Measurements from ENCODE around the gene ZNF438.
A peak's percentile ranks its signal among the peaks of the same experiment; 100 is the strongest.

The ZNF438 gene

GRCh38 chr10:30883116-30883515 lies 148.5 kb downstream of the ZNF438 start:
- no peak for DNase-seq (ENCODE audit: low spot score)

GRCh38 chr10:30882281-30882680 lies 149.4 kb downstream of the ZNF438 start:
- no peak for DNase-seq (ENCODE audit: low spot score)

GRCh38 chr10:30878920-30879319 lies 152.7 kb downstream of the ZNF438 start:
- DNase-seq (ENCODE audit: low spot score): no peak

DNA sequence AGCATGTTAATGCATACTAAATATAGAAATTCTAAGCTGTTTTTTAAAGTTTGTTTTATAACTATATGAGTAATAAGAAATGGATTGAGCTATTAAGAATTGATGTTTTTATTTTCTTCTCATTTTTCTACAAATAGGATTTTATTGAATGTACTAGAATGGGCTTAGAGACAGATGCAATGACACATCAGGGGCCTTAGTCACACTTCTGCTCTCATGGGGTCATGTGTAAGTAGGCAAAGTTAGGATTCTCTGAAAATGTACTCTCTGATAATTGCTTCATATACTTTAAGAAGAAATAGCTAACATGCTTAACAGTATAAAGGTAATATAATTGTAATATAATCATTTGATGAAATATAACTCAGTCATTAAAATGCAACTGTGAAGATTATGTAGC lies 154.6 kb downstream of the ZNF438 start:
- no peak for DNase-seq (ENCODE audit: low spot score)

DNA sequence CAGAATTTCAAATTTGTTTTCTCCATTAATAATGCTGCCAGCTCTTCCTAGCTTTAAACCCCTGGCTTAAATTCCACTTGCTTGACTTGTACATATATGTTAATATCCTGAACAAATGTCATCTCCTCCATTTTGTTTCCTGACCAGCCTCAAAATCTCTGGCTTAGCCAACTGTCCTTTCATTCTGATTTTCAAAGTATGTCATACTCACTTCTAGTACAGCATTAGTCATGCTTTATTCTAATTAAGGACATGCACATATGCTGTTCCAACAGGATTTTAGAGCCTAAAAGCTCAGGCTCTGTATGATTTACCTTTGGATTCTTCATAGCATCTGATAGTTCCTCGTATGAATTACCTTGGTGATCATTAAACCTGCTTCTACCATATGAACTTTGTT lies 158.3 kb downstream of the ZNF438 start:
- DNase-seq (ENCODE audit: low spot score): no peak

- DNase-seq (ENCODE audit: low spot score): no peak
Observed at GRCh38 chr10:30870896-30871295, 160.8 kb downstream of the ZNF438 start.

- no peak for DNase-seq (ENCODE audit: low spot score)
Observed at GRCh38 chr10:30869566-30869965, 162.1 kb downstream of the ZNF438 start.

DNA sequence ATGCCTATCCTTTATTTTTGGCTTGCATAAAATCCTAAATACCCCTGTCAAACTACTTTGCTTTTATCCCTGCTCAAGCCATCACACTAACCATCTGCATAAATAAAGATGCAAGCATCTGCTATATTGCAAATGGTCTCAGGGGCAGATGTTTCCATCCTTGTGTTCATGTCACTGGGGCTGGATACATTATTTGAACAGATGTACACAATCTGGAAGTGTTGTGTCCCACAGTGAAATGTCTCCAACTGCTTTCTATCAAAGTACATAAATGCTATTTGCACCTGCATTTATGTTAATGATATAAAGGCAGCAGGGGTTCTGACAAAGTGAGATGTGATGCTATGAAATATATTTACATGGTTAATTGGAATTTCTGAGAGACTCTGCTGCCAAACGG lies 163.1 kb downstream of the ZNF438 start:
- DNase-seq (ENCODE audit: low spot score): no peak

GRCh38 chr10:30866896-30867295 lies 164.8 kb downstream of the ZNF438 start:
- DNase-seq (ENCODE audit: low spot score): no peak

GRCh38 chr10:30865141-30865926 lies 166.3 kb downstream of the ZNF438 start:
- no peak for DNase-seq (ENCODE audit: low spot score)

GRCh38 chr10:30863516-30864210 lies 168.0 kb downstream of the ZNF438 start:
- no peak for DNase-seq (ENCODE audit: low spot score)

GRCh38 chr10:30862486-30862885 lies 169.2 kb downstream of the ZNF438 start:
- no peak for DNase-seq (ENCODE audit: low spot score)

DNA sequence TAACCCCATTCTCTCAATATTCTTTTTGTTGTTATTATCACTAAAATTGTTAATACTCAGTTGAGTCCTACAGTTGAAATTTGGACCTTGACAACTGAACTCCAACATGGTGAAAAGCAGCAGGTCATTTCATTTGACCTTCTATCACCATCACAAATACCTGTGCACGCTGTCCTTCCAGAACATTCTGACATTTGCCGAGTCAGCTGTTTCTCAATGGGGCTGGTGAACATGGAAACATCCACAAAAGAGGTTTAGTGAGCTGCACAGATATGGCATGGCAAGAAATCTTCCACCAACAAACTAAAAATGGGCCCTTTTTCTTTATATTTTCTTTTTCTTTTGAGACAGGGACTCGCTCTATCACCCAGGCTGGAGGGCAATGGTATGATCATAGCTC lies 169.7 kb downstream of the ZNF438 start:
- no peak for DNase-seq (ENCODE audit: low spot score)

DNA sequence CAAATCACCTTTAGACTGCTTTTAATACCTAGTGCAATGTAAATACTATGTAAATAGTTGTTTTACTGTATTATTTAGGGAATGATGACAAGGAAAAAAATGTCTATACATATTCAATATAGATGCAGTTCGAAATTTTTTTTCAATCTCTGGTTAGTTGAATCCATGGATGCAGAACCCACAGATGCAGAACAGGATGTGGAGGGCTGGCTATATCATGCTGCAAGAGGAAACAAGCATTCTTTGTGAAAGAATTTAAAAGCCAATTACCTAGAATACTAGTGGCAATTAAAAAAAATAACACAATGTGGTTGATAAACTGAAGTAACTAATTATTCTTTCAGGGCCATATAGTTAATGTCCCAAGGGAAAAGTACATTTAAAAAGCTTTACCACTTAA lies 170.4 kb downstream of the ZNF438 start:
- DNase-seq (ENCODE audit: low spot score): no peak

GRCh38 chr10:30858499-30858898 lies 173.2 kb downstream of the ZNF438 start:
- DNase-seq (ENCODE audit: low spot score): no peak

- peak; percentile 24 for DNase-seq (ENCODE audit: low spot score)
Observed at GRCh38 chr10:30857803-30858202, 173.9 kb downstream of the ZNF438 start.

DNA sequence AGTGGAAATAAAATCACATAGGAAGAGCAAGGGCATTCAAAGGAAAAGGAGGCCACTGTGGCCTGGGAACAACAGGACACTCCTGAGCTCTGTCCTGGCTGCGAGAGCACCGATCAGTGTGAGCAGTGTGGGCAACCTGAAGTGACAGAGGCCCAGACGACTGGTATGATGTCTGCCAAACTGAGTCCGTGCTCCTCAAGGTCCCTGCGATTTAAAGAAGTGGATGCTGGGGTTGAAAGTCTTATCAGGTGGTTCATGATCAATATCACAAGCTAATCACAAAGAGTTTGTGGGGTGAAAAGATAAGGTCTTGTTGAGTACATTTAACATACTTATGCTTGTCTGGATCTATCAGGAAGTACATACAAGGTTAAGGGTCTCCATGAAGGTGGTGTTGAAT lies 176.5 kb downstream of the ZNF438 start:
- no peak for DNase-seq (ENCODE audit: low spot score)

- no peak for DNase-seq (ENCODE audit: low spot score)
Observed at GRCh38 chr10:30854656-30855055, 177.0 kb downstream of the ZNF438 start.

- no peak for DNase-seq (ENCODE audit: low spot score)
Observed at GRCh38 chr10:30853066-30853465, 178.6 kb downstream of the ZNF438 start.

DNA sequence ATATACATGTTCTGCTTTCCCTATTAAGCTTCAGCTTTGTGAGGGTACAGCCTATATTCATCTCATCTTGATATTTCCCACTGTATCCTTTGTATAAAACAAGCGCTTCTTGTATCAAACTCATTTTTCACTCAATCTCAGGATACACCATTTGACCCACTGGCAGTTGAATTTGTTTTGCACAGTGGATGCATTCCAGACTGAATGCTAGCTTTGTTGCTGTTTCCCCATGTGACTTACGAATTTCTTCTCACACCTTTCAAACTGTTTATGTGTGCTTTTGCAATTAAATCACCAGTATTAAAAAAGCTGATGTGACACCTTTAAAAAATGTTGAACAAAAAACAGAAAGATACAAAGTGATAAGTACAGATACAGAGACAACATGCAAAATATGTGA lies 180.9 kb downstream of the ZNF438 start:
- DNase-seq (ENCODE audit: low spot score): no peak

DNA sequence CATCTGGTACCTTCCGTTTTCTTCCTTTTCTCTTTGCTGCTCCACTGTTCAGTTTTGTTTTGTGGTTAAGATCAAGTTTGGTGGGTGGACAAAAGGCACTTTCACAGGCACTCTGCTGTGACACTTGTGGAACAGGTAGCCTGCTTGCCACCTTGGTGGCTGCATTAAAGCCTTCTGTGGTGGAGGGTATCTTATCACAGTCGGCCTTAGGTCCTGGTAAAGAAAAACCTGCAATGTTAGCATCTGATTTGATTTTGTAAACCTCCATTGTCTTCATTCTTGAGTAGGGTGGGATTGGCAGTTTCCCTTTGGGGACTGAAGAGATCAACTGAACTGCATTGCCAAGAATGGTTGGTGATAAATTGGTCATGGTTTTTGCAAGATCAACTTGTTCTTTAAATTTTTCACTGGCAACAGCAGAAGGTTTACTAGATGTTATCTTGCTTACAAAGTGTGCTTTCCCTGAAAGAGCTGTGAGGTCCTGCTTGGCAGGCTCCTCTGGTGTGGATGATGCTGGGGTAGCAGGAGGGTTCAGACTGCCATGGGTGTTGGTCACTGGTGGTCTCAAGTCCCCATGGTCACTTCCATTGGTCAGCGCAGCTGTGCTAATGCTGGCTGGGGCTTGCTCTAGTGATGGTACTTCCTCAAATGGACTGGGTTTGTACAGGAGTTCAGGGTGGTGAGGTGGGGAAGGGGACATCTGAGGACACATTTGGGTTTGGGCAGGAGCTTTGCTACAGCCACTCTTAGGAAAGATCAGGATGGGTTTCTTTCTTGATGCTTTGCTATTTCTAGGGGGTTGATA lies 182.2 kb downstream of the ZNF438 start:
- no peak for DNase-seq (ENCODE audit: low spot score)

- DNase-seq (ENCODE audit: low spot score): no peak
Observed at GRCh38 chr10:30848396-30849032, 183.2 kb downstream of the ZNF438 start.

Data from putamen (tissue), 1 donor.